CD4-positive, alpha-beta T cell treated with Interleukin-15 for 1 hour (primary cell): Measurements from ENCODE around the gene PPP2R3A.
"Not testable (repeated sequence)": the region's sequence is repeated elsewhere in the genome, so short reads cannot be mapped to it uniquely, and the experiment has no call there.

Source experiments
- DNase-seq: peaks from one replicate; pipeline ENCODE4 v3.0.0-alpha.2; 2020

The PPP2R3A gene

GRCh38 chr3:135965506-135966270 lies at the start of gene PPP2R3A:
TSS of gene PPP2R3A (plus strand) at chr3:135965728. CDS start at chr3:136001499, 35,771 bp downstream.
- peak; percentile 78 for DNase-seq

- no peak for DNase-seq
These were observed 49.2 kb upstream of the PPP2R3A start for GRCh38 chr3:135916310-135916709.

- no peak for DNase-seq
These were observed 48.5 kb upstream of the PPP2R3A start for GRCh38 chr3:135917076-135917475.

- no peak for DNase-seq
These were observed 47.5 kb upstream of the PPP2R3A start for GRCh38 chr3:135917927-135918597.

DNA sequence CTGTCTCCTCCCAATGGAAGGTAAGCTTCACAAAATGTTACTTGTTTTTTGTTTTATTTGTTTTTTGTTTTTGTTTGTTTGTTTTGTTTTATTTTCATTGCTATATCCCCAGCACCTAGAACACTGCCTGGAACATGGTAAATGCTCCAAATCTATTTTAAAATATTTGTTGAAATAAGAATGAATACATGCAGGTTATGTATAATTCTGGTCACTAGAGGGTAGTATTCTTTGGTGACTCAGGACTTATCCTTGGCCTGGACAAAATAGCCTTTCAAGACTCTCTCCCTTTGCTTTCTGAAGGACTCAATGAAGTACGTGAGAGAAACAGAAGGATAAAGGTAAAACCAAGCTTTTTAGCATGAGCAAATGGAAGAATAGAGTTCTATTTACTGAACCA lies 46.9 kb upstream of the PPP2R3A start:
- no peak for DNase-seq

- no peak for DNase-seq
These were observed 45.3 kb upstream of the PPP2R3A start for GRCh38 chr3:135920275-135920674.

- DNase-seq: no peak
These were observed 42.7 kb upstream of the PPP2R3A start for GRCh38 chr3:135922903-135923250.

- DNase-seq: no peak
These were observed 41.0 kb upstream of the PPP2R3A start for GRCh38 chr3:135924506-135924905.

GRCh38 chr3:135926664-135927063 lies 38.9 kb upstream of the PPP2R3A start:
- no peak for DNase-seq

GRCh38 chr3:135927155-135927554 lies 38.4 kb upstream of the PPP2R3A start:
- DNase-seq: no peak

- DNase-seq: no peak
These were observed 35.9 kb upstream of the PPP2R3A start for GRCh38 chr3:135929670-135930069.

DNA sequence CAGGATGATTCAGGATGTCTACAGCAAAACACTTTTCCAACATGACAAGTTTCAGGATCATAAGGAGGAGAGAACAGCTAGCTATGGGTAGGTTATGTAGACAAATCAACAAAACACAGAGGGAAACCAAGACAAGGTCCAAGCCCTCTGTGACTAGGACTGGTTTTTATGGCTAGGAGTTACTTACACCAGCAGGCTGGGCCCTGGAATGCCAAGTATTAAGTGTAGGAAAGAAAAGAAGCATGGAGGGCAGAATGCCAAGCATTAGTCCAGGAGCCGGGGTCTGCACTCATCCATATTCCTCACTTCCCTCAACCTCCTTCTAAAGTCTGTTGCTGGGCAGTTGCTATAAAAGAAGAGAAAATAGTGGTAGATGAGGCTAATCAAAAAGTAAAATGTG lies 35.3 kb upstream of the PPP2R3A start:
- no peak for DNase-seq

DNA sequence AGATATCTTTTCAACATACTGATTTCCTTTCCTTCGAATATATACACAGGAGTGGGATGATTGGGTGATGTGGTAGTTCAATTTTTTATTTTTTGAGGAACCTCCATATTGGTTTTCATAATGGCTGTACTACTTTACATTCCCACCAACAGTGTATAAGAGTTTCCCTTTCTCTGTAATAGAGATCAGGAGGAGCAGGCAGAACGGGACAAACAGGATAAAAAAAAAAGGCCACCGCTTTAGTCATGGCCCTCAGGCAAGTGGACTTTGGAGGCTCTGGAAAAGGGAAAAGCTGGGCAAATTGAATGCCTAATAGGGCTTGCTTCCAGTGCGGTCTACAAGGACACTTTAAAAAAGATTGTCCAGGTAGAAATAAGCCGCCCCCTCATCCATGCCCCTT lies 30.4 kb upstream of the PPP2R3A start:
- DNase-seq: not testable (repeated sequence)

GRCh38 chr3:135937766-135938165 lies 27.8 kb upstream of the PPP2R3A start:
- DNase-seq: not testable (repeated sequence)

DNA sequence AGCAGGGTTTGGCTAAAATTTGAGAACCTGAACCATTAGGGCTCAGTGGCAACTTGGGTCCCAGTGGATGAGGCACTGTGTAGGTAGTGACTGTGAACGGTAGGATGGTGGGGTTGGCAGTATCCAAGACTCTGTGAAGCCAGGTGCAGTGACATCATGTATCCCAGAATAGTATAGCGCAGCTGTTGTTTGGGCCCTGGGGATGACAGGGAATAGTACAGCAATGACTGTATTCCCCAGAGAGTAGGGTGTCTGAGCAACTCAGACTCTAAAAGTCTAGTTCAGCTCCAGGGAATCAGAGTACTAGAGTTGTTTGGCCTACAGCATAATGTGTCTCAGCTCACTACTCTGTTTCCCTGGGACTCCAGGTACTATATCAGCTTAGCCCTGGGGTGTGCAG lies 20.7 kb upstream of the PPP2R3A start:
- no peak for DNase-seq

DNA sequence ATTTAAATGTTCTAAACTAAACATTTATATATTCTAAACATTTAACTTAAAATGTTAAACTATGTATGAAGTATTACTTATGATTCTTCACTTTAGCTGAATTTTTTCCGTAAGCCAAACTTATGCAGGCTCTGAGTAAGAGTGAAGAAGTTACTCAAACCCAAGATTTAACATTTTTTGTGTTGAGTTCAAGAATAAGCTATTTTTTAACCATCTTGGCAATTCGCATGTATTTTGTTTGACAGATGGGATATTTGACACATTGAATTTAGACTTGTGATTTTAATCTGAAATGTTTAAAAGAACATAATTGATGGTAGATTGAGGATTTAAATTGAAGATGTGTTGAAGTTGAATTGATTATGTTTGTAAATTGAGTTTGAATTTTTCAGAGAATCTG lies 14.6 kb upstream of the PPP2R3A start:
- no peak for DNase-seq

DNA sequence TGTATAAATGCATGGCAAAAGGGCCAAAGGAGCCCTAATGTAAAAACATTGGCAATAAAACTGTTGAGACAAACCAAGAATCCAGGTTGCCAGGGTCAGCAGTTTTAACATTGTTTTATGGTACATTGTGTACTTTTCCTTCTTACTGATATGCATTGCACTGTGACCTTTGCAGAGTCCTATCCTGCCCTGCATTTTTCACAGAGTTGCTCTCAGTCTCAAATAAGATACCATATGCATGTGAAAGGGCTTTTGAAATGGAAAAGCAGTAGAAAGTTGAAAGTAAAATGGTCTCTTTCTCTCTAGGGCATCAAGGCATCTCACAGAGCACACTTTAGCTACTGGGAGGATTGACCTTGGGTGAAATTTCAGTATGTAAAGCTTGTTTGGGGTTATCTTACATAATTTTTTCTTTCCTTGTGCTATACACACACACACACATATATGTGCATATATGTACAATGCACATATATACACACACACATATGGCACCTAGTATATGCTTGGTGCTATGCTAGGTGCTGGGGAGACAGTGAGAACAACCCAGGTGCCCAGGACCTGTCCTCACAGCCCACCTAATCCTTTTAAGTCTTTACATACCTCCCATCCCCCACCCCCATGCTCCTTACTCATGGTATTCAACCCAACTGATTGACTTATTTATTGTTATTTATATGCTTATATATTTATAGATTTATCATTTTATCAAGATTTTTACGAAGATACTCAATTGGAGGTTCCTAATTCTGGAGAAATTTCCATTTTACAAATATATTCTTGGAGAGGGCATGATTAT lies 1.2 kb upstream of the PPP2R3A start:
- no peak for DNase-seq

GRCh38 chr3:135965129-135965505 lies 411 bp upstream of the PPP2R3A start:
- no peak for DNase-seq

DNA sequence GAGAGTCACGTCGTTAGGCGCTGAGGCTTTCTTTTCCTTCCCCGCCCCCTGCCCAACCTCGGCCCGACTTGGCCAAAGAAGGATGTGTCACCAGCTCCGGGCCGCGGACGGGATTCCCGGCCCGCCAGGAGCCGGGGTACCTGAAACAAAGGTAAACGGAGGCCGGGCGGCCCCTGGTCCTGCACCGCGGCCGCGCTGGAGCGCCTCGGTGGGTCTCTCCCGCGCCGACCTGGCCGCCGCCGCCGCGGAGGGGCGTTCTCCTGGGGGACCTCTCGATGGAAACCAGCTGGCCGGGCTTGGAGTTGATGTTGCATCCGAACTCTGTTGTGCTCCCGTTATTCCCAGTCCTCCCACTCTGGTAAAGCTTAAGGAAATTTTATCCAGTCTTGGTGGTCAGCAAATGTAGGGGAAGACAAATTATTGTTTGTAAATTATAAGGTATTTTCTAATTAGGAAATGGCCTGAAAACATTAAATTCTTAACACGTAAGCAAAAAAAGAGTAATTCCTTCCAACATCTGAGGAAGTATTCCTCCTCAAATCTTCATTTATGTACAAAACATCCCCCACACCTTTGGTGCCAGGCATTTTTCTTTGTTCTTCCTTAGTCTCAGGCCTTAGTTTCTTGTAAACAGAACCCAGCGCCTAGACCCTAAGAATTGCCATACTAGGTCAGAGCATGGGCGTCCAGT lies 888 bp downstream of the PPP2R3A start:
- no peak for DNase-seq

DNA sequence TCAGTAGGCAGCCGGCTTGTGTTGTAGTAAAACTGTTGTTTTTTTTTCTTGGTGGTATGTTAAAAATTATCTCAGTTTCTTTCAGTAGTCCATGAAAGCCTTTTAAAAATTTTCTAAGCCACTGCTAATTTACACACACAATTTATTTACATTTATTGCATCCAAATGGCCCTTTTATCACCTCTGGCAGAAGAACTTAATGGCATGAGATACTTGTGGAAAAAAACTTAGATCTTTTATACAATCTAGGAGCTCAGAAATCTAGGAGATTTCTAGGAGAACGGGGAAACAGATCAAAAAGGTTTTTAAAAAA lies 1.4 kb downstream of the PPP2R3A start:
- DNase-seq: no peak

DNA sequence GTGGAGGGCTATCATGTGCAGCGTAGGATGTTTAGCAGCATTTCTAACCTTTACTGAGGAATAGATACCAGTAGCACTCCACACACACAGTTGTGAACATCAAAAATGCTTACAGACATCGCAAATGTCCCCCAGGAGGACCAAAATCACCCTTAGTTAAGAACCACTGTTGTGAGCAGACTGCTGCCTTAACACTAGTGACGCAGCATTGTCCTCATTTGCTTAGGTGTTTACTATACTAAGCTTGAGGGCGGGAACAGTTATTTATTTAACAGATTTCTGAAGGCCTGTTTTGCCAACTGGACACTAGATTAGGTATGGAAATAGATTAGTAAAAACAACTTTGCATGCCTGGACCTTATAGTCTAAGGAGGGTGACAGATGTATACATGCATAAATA lies 2.3 kb downstream of the PPP2R3A start:
- no peak for DNase-seq

DNA sequence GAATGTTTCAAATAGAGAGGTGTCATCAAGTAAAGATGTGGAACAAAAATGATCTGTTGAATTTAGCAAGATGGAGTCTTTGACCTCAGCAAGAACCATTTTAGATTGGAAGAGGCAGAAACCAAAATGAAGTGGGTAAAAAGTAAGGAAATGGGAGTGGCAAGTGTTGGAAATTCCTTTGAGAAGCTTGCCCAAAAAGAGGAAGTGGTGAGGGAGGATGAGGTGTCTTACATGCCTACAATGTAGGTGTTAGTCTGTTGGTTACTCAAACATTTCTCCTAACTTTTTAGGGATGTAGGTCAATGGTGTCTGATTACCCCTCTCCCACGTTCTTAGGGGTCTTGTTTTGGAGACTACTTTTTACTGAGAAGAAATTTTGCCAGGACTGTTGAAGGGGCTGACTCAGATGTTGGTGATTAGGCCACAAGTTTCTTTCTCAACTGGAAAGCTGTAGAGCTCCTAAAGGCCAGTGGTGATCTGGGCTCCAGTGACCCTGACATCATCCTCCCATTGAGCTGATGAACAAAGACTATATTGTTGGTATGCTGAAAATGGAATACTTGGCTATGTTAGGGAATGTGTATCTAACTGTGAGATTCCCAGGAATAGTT lies 5.1 kb downstream of the PPP2R3A start:
- DNase-seq: no peak

GRCh38 chr3:135973841-135974240 lies 8.3 kb downstream of the PPP2R3A start:
- DNase-seq: no peak
